Measurements from ENCODE around the gene MYL4.

The MYL4 gene

GRCh38 chr17:47208744-47209488 is at the start of gene MYL4:
Gene MYL4 (plus strand): TSS chr17:47209348. CDS start chr17:47209423, 75 bp downstream.
- no peaks in the 10 kb centered on the region for H3K36me3 ChIP-seq (ENCODE audit: insufficient read depth, low read length)
- H4K20me1 ChIP-seq (ENCODE audit: insufficient read depth, low read length, poor library complexity, severe bottlenecking) = no peaks in the 10 kb centered on the region
- no peak within 1 kb of the TSS for H3K9ac ChIP-seq (ENCODE audit: low read depth, low read length, poor library complexity, severe bottlenecking)
- no peak within 1 kb of the TSS for H3K4me3 ChIP-seq (ENCODE audit: low read length, poor library complexity, severe bottlenecking)
- H3F3A ChIP-seq (ENCODE audit: low read depth) = no peaks in the 10 kb centered on the region
- peaks cover 22% of the 10 kb centered on the region for H3K4me1 ChIP-seq (ENCODE audit: insufficient read depth, low read length, poor library complexity, severe bottlenecking)
- no peaks in the 10 kb centered on the region for H3K27me3 ChIP-seq (ENCODE audit: insufficient read depth, low read length, poor library complexity, severe bottlenecking)
- TF ChIP-seq CTCF (conservative IDR thresholded peaks at IDR 0.05; ENCODE audit: low read length) (no peak), EZH2phosphoT487 (IDR thresholded peaks at IDR 0.05; ENCODE audit: borderline replicate concordance) (no peak)
- no peak within 1 kb of the TSS for H2AFZ ChIP-seq (ENCODE audit: low read length)
- H3K9me3 ChIP-seq (ENCODE audit: insufficient read depth, low read depth, low read length) = no peaks in the 10 kb centered on the region
- H3K4me2 ChIP-seq (ENCODE audit: low read depth, low read length, poor library complexity, severe bottlenecking) = no peak within 1 kb of the TSS
- H3K79me2 ChIP-seq (ENCODE audit: insufficient read depth, low read length) = no peaks in the 10 kb centered on the region
- H3K9me2 ChIP-seq (replicated peaks; ENCODE audit: low read depth, low read length) = no peaks in the 10 kb centered on the region

GRCh38 chr17:47162013-47162622 is 47.0 kb upstream of the MYL4 start:
- Histone ChIP-seq H3K79me2 (ENCODE audit: insufficient read depth, low read length) (peaks cover 6% of the 10 kb centered on the region; the same call in 1 of the 2 replicates), H3K9me2 (replicated peaks; ENCODE audit: low read depth, low read length) (no peaks in the 10 kb centered on the region), H3K36me3 (ENCODE audit: insufficient read depth, low read length) (peaks cover 96% of the 10 kb centered on the region), H3F3A (ENCODE audit: low read depth) (no peaks in the 10 kb centered on the region), H3K9ac (ENCODE audit: low read depth, low read length, poor library complexity, severe bottlenecking) (no peak overlapping the region), H3K4me1 (ENCODE audit: insufficient read depth, low read length, poor library complexity, severe bottlenecking) (no peaks in the 10 kb centered on the region), H4K20me1 (ENCODE audit: insufficient read depth, low read length, poor library complexity, severe bottlenecking) (peaks cover 23% of the 10 kb centered on the region), H3K9me3 (ENCODE audit: insufficient read depth, low read depth, low read length) (no peaks in the 10 kb centered on the region), H3K4me2 (ENCODE audit: low read depth, low read length, poor library complexity, severe bottlenecking) (no peak overlapping the region), H3K27me3 (ENCODE audit: insufficient read depth, low read length, poor library complexity, severe bottlenecking) (no peaks in the 10 kb centered on the region), H2AFZ (ENCODE audit: low read length) (no peak overlapping the region), H3K4me3 (ENCODE audit: low read length, poor library complexity, severe bottlenecking) (no peak overlapping the region)
- TF ChIP-seq EZH2phosphoT487 (IDR thresholded peaks at IDR 0.05; ENCODE audit: borderline replicate concordance) (no peak), CTCF (conservative IDR thresholded peaks at IDR 0.05; ENCODE audit: low read length) (no peak)

GRCh38 chr17:47164263-47164662 is 44.9 kb upstream of the MYL4 start:
- peaks cover 32% of the 10 kb centered on the region for H4K20me1 ChIP-seq (ENCODE audit: insufficient read depth, low read length, poor library complexity, severe bottlenecking)
- no peaks in the 10 kb centered on the region for H3K9me3 ChIP-seq (ENCODE audit: insufficient read depth, low read depth, low read length)
- no peaks in the 10 kb centered on the region for H3K27me3 ChIP-seq (ENCODE audit: insufficient read depth, low read length, poor library complexity, severe bottlenecking)
- H3K4me1 ChIP-seq (ENCODE audit: insufficient read depth, low read length, poor library complexity, severe bottlenecking) = no peaks in the 10 kb centered on the region
- peaks cover 98% of the 10 kb centered on the region for H3K36me3 ChIP-seq (ENCODE audit: insufficient read depth, low read length)
- H3K79me2 ChIP-seq (ENCODE audit: insufficient read depth, low read length) = peaks cover 21% of the 10 kb centered on the region; the same call in 1 of the 2 replicates
- no peak overlapping the region for H2AFZ ChIP-seq (ENCODE audit: low read length)
- no peak overlapping the region for H3K4me3 ChIP-seq (ENCODE audit: low read length, poor library complexity, severe bottlenecking)
- no peak overlapping the region for H3K4me2 ChIP-seq (ENCODE audit: low read depth, low read length, poor library complexity, severe bottlenecking)
- no peaks in the 10 kb centered on the region for H3F3A ChIP-seq (ENCODE audit: low read depth)
- TF ChIP-seq CTCF (conservative IDR thresholded peaks at IDR 0.05; ENCODE audit: low read length) (no peak), EZH2phosphoT487 (IDR thresholded peaks at IDR 0.05; ENCODE audit: borderline replicate concordance) (no peak)
- H3K9ac ChIP-seq (ENCODE audit: low read depth, low read length, poor library complexity, severe bottlenecking) = no peak overlapping the region
- H3K9me2 ChIP-seq (replicated peaks; ENCODE audit: low read depth, low read length) = no peaks in the 10 kb centered on the region
